Peyer's patch (tissue), 4 donors: ENCODE results near the gene NOX1.

Experiments
- CTCF ChIP-seq, 6 experiments: fragments of 450-650 bp in 4 of 6; fragments of 200-600 bp in 2 of 6; sonication (generic) in 1 of 6; IDR thresholded peaks; one replicate each; pipeline ENCODE4 v1.5.1; 2017 to 2019; ENCODE audit warnings: antibody characterized with exemption in 6 of 6, mild to moderate bottlenecking in 3 of 6, moderate library complexity in 1 of 6
- POLR2A ChIP-seq, 2 donors: fragments of 450-650 bp; IDR thresholded peaks; one replicate each; pipeline ENCODE4 v1.5.1; 2017; ENCODE audit warnings: antibody characterized with exemption in 2 of 2, mild to moderate bottlenecking in 2 of 2, moderate library complexity in 2 of 2

GRCh38 chrX:100819534-100819836 lies 54.7 kb downstream of the NOX1 start:
- TF ChIP-seq CTCF (IDR thresholded peaks at IDR 0.05) (no peak), POLR2A (IDR thresholded peaks at IDR 0.05) (no peak)
